GM19452 (cell line): ENCODE results near the gene POM121C.
A peak's percentile ranks its signal among the peaks of the same experiment; 100 is the strongest.
"Not testable (repeated sequence)": the region's sequence is repeated elsewhere in the genome, so short reads cannot be mapped to it uniquely, and the experiment has no call there.

Source experiments
- ATAC-seq: cut with Tn5 transposase; IDR thresholded peaks from one replicate; pipeline ENCODE4 v1.9.1; 2021; ENCODE audit not compliant: unreplicated experiment

POM121C gene

DNA sequence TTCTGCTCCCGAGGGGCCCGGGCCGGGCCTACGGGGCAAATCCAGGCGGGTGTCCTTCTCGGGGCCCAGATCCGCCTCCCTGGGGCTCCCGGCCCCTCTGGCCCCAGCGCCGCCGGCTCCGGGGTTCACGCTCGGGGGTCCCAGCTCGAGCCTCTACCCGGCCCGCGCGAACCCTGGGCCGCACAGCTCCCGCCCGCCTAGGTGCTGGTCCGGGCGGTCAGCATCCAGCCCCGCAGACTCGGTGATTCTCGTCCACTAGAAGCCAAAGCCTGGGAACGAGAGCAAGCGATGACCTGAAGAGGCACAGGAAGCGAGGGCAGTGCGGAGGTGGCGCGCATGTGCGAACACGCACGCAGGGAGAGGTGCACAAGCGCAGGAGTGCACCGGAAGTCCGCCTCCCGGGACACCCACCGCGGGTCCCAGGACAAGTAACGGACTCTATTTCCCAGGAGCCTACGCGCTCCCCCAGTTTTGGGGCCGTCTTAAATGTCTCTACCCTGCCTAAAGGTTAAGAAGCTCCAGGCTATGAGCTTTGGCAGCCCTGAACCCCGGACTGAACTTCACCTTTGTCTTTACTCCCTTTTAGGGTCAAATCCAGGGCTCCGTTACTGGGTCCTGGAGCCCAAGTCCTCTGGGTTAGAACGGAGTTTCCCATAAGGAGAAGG lies at the start of gene POM121C:
TSS of gene POM121C (minus strand) at position 321 of the 665 bp plus-strand sequence. CDS start 44,803 bp downstream, outside the sequence.
- ATAC-seq, result peak; percentile 100

- no peak for ATAC-seq
These were observed 48.7 kb upstream of the POM121C start for GRCh38 chr7:75534727-75535307.

DNA sequence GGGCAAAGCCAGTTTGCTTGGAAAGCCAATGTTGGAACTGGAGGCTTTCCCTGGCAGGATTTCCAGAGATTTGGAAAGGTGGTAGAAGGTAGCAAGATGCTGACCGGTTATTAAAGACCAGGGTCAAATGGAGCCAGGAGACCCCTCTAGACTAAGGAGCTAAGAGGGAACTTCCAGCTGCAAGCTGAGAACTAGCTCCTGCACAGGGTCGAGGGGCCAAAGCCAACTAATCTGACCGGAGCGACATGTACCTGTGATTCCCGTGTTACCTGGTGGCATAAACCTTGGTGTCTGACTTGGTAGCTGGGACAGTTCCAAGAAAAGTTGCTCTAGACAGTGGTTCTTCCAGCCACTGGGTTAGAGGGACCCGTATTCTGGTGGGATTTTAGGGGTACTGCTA lies 47.8 kb upstream of the POM121C start:
- no peak for ATAC-seq

DNA sequence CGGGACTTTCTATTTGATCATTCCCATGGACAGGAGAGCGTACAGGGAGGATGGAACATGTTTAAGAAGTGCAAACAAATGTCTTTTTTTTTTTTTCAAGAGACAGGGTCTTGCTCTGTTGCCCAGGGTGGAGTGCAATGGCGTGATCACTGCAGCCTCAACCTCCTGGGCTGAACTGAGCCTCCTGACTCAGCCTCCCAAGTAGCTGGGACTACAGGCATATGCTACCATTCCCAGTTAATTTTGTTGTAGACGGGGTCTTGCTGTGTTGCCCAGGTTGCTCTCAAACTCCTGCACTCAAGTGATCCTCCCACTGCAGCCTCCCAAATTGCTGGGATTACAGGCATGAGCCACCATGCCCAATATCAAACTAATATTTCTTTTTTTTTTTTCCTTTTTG lies 46.5 kb upstream of the POM121C start:
- no peak for ATAC-seq

DNA sequence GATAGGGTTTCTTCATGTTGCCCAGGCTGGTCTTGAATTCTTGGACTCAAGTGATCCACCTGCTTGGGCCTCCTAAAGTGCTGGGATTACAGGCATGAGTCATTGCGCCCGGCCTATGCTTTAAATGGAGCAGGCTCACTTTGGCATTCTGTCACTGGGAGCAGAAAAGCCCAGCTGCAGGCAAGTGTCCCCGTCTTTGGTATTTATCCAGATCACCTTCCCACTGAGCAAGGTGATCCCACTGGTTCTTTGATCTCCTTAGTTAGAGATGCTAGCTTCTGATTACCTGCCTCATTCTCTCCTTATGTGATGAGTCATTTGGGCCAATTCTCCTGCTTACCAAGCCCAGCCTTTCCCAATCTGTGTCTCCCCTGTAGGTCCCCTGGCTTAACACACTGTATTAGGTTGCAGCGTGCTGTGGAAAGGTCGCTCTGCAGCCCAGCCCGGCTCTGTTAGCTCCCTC lies 45.3 kb upstream of the POM121C start:
- no peak for ATAC-seq

DNA sequence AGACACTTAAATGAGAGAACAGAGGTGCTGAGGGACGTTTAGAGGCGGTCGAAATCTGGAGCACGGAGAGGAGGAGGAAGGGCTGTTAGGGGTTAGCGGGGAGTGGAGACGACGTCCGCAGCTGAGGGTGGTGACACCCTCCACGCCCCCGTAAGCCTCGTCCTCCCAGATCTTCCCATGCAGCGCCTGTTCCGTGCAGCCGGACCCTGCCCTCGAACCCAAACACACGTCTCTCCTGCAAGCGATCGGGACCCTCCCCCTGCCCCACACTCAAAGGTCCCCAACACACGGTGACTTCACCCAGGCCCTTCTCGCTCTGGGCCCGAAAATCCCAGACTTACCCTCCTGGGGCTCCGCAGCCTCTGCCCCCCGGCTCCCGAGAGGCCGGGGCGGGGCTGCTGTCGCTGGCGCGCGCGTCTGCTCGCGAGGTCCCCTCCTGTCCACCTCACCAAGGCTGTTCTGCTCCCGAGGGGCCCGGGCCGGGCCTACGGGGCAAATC lies 41.2 kb upstream of the POM121C start:
- ATAC-seq, result not testable (repeated sequence)

DNA sequence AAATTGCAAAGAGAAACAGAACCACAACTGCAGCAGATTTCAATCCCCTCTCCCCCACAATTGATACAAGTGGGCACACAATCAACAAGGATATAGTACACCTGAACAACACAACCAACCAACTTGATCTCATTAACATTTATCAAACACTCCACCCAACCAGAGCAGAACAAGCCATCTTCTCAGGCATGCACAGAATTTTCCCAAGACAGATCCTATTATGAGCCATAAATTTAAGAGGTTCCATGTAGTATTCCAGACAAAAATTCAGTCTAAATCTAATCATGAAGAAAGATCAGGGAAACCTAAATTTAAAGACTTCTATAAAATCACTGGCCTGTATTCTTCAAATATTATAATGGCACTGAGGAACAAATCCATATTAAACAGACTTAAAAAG lies 35.6 kb upstream of the POM121C start:
- not testable (repeated sequence) for ATAC-seq

DNA sequence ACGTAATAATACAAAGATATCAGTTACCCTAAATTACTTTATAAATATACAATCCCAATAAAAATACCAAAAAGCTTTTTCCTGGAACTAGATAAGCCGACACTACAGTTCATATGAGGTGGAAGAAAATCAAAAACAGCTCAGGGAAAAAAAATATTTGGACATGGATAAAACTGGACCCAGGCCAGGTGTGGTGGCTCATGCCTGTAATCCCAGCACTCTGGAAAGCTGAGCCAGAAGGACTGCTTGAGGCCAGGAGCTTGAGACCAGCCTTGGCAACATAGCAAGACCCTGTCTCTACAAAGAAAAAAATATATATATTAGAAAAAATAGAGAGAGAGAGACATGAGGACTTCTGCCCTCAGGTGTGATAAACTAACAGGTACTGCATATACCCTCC lies 32.7 kb upstream of the POM121C start:
- not testable (repeated sequence) for ATAC-seq

GRCh38 chr7:75509033-75509432 lies 22.9 kb upstream of the POM121C start:
- not testable (repeated sequence) for ATAC-seq

GRCh38 chr7:75492020-75492419 lies 5.9 kb upstream of the POM121C start, which contains the start of gene SPDYE5:
Gene SPDYE5 (plus strand): TSS chr7:75492320. CDS start chr7:75494048, 1,728 bp downstream.
- ATAC-seq, result not testable (repeated sequence)

DNA sequence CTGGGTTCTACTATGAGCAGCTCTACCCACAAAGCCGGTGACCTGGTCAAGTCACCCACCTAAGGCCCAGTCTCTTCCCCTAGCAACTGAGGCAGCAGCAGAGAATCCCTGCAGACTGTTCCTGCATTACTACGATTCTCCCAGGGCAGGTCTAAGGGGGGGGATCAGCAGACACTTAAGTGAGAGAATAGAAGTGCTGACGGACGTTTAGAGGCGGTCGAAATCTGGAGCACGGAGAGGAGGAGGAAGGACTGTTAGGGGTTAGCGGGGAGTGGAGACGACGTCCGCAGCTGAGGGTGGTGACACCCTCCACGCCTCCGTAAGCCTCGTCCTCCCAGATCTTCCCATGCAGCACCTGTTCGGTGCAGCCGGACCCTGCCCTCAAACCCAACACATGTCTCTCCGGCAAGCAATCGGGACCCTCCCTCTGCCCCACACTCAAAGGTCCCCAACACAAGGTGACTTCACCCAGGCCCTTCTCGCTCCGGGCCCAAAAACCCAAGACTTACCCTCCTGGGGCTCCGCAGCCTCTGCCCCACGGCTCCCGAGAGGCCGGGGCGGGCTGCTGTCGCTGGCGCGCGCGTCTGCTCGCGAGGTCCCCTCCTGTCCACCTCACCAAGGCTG lies 632 bp downstream of the POM121C start:
- not testable (repeated sequence) for ATAC-seq

DNA sequence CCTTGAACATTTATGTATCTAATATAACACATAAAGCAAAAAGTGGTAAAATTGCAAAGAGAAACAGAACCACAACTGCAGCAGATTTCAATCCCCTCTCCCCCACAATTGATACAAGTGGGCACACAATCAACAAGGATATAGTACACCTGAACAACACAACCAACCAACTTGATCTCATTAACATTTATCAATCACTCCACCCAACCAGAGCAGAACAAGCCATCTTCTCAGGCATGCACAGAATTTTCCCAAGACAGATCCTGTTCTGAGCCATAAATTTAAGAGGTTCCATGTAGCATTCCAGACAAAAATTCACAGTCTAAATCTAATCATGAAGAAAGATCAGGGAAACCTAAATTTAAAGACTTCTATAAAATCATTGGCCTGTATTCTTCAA lies 5.8 kb downstream of the POM121C start:
- ATAC-seq, result not testable (repeated sequence)

DNA sequence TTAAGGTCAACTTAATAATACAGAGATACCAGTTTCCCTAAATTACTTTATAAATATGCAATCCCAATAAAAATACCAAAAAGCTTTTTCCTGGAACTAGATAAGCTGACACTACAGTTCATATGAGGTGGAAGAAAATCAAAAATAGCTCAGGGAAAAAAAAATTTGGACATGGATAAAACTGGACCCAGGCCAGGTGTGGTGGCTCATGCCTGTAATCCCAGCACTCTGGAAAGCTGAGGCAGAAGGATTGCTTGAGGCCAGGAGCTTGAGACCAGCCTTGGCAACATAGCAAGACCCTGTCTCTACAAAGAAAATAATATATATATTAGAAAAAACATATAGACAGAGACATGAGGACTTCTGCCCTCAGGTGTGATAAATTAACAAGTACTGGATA lies 8.6 kb downstream of the POM121C start:
- not testable (repeated sequence) for ATAC-seq

DNA sequence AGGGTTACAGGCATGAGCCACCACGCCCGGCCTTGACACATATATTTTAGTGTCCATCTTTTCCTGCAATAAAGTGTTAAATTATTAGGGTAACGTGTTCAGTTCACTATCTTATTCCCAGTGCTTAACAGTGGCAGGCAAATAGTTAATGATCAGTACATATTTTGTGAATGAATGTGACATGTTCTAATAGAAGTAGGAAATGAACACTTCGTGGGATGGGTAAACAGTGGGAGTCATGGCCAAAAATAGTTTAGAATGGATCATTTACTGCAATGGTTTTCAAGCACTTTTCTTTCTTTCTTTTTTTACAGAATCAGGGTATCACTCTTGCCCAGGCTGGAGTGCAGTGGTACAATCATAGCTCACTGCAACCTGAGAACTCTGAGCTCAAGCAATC lies 15.9 kb downstream of the POM121C start:
- not testable (repeated sequence) for ATAC-seq

DNA sequence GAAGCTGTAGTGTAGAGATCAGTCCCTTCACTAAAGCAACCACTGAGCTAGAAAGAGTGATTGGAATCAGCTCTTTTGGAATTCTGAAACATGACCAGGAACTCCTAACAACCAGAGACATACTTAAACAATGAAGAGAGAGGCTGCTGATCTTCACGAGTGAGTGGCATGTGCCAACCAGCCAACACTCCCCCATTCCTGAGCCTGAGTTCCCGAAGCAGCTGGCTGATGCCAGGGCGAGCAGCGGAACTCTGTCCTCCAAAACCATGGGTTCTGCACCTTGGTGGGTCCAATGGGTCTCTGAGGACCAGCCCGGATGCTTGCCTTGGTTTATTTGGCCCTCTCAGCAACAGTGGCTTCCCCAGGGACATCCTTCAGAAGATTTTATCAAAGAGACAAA lies 25.6 kb downstream of the POM121C start:
- ATAC-seq, result not testable (repeated sequence)

- ATAC-seq, result not testable (repeated sequence)
These were observed 28.1 kb downstream of the POM121C start for GRCh38 chr7:75458034-75458433.

- not testable (repeated sequence) for ATAC-seq
These were observed 29.7 kb downstream of the POM121C start for GRCh38 chr7:75456403-75456802.

GRCh38 chr7:75452494-75452955 lies 33.6 kb downstream of the POM121C start:
- ATAC-seq, result peak; percentile 86

GRCh38 chr7:75449946-75450345 lies 36.2 kb downstream of the POM121C start:
- not testable (repeated sequence) for ATAC-seq

- ATAC-seq, result peak; percentile 75
These were observed 43.5 kb downstream of the POM121C start for GRCh38 chr7:75442465-75443111.

DNA sequence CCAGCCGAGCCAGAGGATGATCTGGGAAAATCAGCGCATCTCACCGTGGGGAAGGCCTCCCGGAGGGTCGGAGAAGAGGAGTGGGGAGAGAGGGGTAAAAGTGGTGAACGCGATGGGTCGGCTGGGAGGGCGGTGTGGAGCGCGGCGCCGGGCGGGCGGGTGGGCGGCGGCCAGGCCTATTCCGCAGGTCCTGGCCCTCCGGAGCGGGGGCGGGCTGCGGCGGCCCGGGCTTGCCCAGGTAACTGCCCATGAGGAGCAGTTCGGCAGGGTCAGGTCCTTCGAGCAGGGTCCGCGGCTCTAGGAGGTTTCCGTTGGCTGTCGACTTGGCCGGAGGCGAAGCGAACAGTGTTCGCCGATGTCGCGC lies 44.0 kb downstream of the POM121C start:
- ATAC-seq, result peak; percentile 41
